H1 (cell line): ENCODE results near the gene NFIC. TPM values are rescaled to one million over a fixed set of nuclear protein-coding genes. Genes with fewer than 3 reads are reported as not detected.
"Not testable (repeated sequence)": the region's sequence is repeated elsewhere in the genome, so short reads cannot be mapped to it uniquely, and the experiment has no call there.

Experiments used
- CTCF ChIA-PET: fragments of 300-600 bp; sonication (Branson Sonifier 250); formaldehyde crosslinking; loops from one replicate; lab custom pipeline; 2021; ENCODE audit not compliant: partially characterized antibody; lab: Charles Lee
- POLR2A ChIA-PET: fragments of 300-600 bp; sonication (Branson Sonifier 250); formaldehyde crosslinking; loops from one replicate; lab custom pipeline; 2021; ENCODE audit warnings: inconsistent platforms; ENCODE audit not compliant: partially characterized antibody; lab: Charles Lee
- DNase-seq, 2 experiments: peaks; one replicate each; pipeline versions ENCODE4 v3.0.0 to v3.0.0-alpha.2; 2010 to 2022; ENCODE audit warnings: low spot score in 2 of 2, low read depth in 1 of 2, mixed read lengths in 1 of 2
- FAIRE-seq: peaks from 2 replicates; lab custom pipeline; 2011; peaks lifted over from hg19 to GRCh38; lab: Jason Lieb, UNC
- H2AFZ ChIP-seq: 2 replicates; pipeline ENCODE4 v1.8.1; 2012; ENCODE audit warnings: low read length, inconsistent platforms
- H2AK5ac ChIP-seq: 2 replicates; pipeline ENCODE4 v1.6.1; 2013; ENCODE audit warnings: low read depth, low read length
- H2BK120ac ChIP-seq: replicated peaks from 2 replicates; pipeline ENCODE3; 2013; ENCODE audit warnings: low read depth, low read length, inconsistent platforms
- H2BK12ac ChIP-seq: 2 replicates; pipeline ENCODE4 v1.6.1; 2013; ENCODE audit warnings: low read depth, low read length
- H2BK15ac ChIP-seq: 2 replicates; pipeline ENCODE4 v1.6.1; 2013; ENCODE audit warnings: low read length
- H2BK20ac ChIP-seq: 2 replicates; pipeline ENCODE4 v1.6.1; 2013; ENCODE audit warnings: low read length
- H2BK5ac ChIP-seq: 2 replicates; pipeline ENCODE4 v1.6.1; 2013; ENCODE audit warnings: low read depth, low read length
- H3K14ac ChIP-seq: 2 replicates; pipeline ENCODE4 v1.6.1; 2013; ENCODE audit warnings: inconsistent platforms; ENCODE audit not compliant: insufficient read length
- H3K18ac ChIP-seq: 2 replicates; pipeline ENCODE4 v1.6.1; 2013; ENCODE audit warnings: low read length; ENCODE audit errors: extremely low read depth
- H3K23ac ChIP-seq: 2 replicates; pipeline ENCODE4 v1.6.1; 2013; ENCODE audit warnings: inconsistent platforms; ENCODE audit not compliant: insufficient read length
- H3K23me2 ChIP-seq: 2 replicates; pipeline ENCODE4 v1.6.1; 2013; ENCODE audit warnings: low read depth, low read length
- H3K27ac ChIP-seq: 2 replicates; pipeline ENCODE4 v1.6.1; 2011; ENCODE audit warnings: low read depth, low read length, inconsistent platforms
- H3K27me3 ChIP-seq, 4 experiments: replicated peaks in 1 of 4; 1 replicate in 1 of 4; 2 replicates in 3 of 4; pipeline versions ENCODE4 v1.6.1 to v1.8.1; 2011 to 2013; ENCODE audit warnings: low read length in 3 of 4, mild to moderate bottlenecking in 3 of 4, inconsistent platforms in 2 of 4, mixed read lengths in 2 of 4, moderate library complexity in 1 of 4; ENCODE audit not compliant: control insufficient read depth in 3 of 4, insufficient read depth in 3 of 4; ENCODE audit errors: extremely low read depth in 1 of 4
- H3K36me3 ChIP-seq, 4 experiments: 2 replicates each; pipeline versions ENCODE4 v1.6.1 to v1.8.1; 2011 to 2013; ENCODE audit warnings: mild to moderate bottlenecking in 4 of 4, low read length in 3 of 4, moderate library complexity in 2 of 4, control low read depth in 1 of 4, inconsistent platforms in 1 of 4; ENCODE audit not compliant: insufficient read depth in 4 of 4, control insufficient read depth in 2 of 4
- H3K4ac ChIP-seq: replicated peaks from 2 replicates; pipeline ENCODE3; 2013; ENCODE audit warnings: low read length, low read depth, mixed read lengths, inconsistent platforms; ENCODE audit not compliant: insufficient read length
- H3K4me1 ChIP-seq, 4 experiments: replicated peaks in 1 of 4; 1 replicate in 1 of 4; 2 replicates in 3 of 4; pipeline versions ENCODE4 v1.6.1 to v1.8.1; 2011 to 2013; ENCODE audit warnings: low read length in 3 of 4, inconsistent platforms in 2 of 4, mixed read lengths in 1 of 4; ENCODE audit not compliant: insufficient read depth in 4 of 4, control insufficient read depth in 3 of 4
- H3K4me2 ChIP-seq, 2 experiments: 2 replicates each; pipeline versions ENCODE4 v1.6.1 to v1.8.1; 2011 to 2013; ENCODE audit warnings: low read depth in 2 of 2, low read length in 2 of 2, control low read depth in 1 of 2, inconsistent platforms in 1 of 2, mild to moderate bottlenecking in 1 of 2; ENCODE audit not compliant: insufficient read depth in 1 of 2
- H3K4me3 ChIP-seq, 4 experiments: fragments of 200-600, 300-600 bp in 1 of 4; sonication (generic), shearing (Covaris generic), sonication (Bioruptor Twin) in 1 of 4; 2 replicates each; pipeline versions ENCODE4 v1.5.1 to v1.8.1; 2011 to 2016; ENCODE audit warnings: low read length in 4 of 4, low read depth in 3 of 4, control low read depth in 2 of 4, inconsistent platforms in 2 of 4, mild to moderate bottlenecking in 2 of 4, mixed read lengths in 1 of 4, moderate library complexity in 1 of 4; ENCODE audit not compliant: insufficient read depth in 2 of 4; ENCODE audit errors: extremely low read depth in 1 of 4
- H3K56ac ChIP-seq: replicated peaks from 2 replicates; pipeline ENCODE3; 2013; ENCODE audit warnings: low read depth, mild to moderate bottlenecking, mixed read lengths, low read length, inconsistent platforms; ENCODE audit not compliant: insufficient read length
- H3K79me1 ChIP-seq: 2 replicates; pipeline ENCODE4 v1.6.1; 2013; ENCODE audit warnings: low read depth, low read length, control low read depth
- H3K79me2 ChIP-seq, 2 experiments: 2 replicates each; pipeline versions ENCODE4 v1.6.1 to v1.8.1; 2012 to 2013; ENCODE audit warnings: low read length in 2 of 2, mild to moderate bottlenecking in 2 of 2, inconsistent platforms in 1 of 2; ENCODE audit not compliant: insufficient read depth in 2 of 2, control insufficient read depth in 1 of 2
- H3K9ac ChIP-seq, 4 experiments: replicated peaks in 1 of 4; 1 replicate in 1 of 4; 2 replicates in 3 of 4; pipeline versions ENCODE4 v1.6.1 to v1.8.1; 2011 to 2013; ENCODE audit warnings: low read depth in 3 of 4, low read length in 3 of 4, control low read depth in 2 of 4, mild to moderate bottlenecking in 2 of 4, moderate library complexity in 2 of 4, inconsistent platforms in 1 of 4; ENCODE audit errors: extremely low read depth in 1 of 4
- H3K9me3 ChIP-seq, 2 experiments: 2 replicates each; pipeline versions ENCODE4 v1.6.1 to v1.8.1; 2012 to 2013; ENCODE audit warnings: mild to moderate bottlenecking in 2 of 2, moderate library complexity in 2 of 2, control low read depth in 1 of 2, inconsistent platforms in 1 of 2, low read depth in 1 of 2, low read length in 1 of 2, mixed read lengths in 1 of 2; ENCODE audit not compliant: insufficient read depth in 2 of 2
- H4K20me1 ChIP-seq, 2 experiments: replicated peaks in 1 of 2; 2 replicates each; pipeline versions ENCODE3 to v1.8.1; 2011 to 2013; ENCODE audit warnings: inconsistent platforms in 2 of 2, low read length in 2 of 2, mild to moderate bottlenecking in 1 of 2; ENCODE audit not compliant: insufficient read depth in 2 of 2, control insufficient read depth in 1 of 2
- H4K5ac ChIP-seq: 2 replicates; pipeline ENCODE4 v1.6.1; 2013; ENCODE audit warnings: low read length, low read depth, mixed read lengths, inconsistent platforms; ENCODE audit not compliant: insufficient read length
- H4K8ac ChIP-seq: 2 replicates; pipeline ENCODE4 v1.8.0; 2013; ENCODE audit warnings: mild to moderate bottlenecking, moderate library complexity, low read length, inconsistent platforms; ENCODE audit not compliant: insufficient read depth; ENCODE audit errors: extremely low read depth
- H4K91ac ChIP-seq: replicated peaks from 2 replicates; pipeline ENCODE3; 2013; ENCODE audit warnings: low read length, mixed read lengths, inconsistent platforms; ENCODE audit not compliant: insufficient read length
- CBX5 ChIP-seq: fragments of 300-800, 300-1000 bp; sonication (generic); IDR thresholded peaks from 2 replicates; pipeline ENCODE4 v1.7.1; 2016; ENCODE audit warnings: antibody characterized with exemption, low read length, low read depth
- CREB1 ChIP-seq: IDR thresholded peaks from 2 replicates; pipeline ENCODE4 v1.6.1; 2012; ENCODE audit warnings: inconsistent platforms
- FOSL1 ChIP-seq: IDR thresholded peaks from 2 replicates; pipeline ENCODE4 v1.6.1; 2011; ENCODE audit warnings: mild to moderate bottlenecking, low read depth, low read length, moderate library complexity; ENCODE audit not compliant: insufficient read depth
- SIN3A ChIP-seq, 2 experiments: IDR thresholded peaks in 1 of 2; conservative IDR thresholded peaks in 1 of 2; 2 replicates each; pipeline ENCODE4 v1.6.1; 2011 to 2012; ENCODE audit warnings: low read length in 2 of 2, improper control_type of control experiment in 1 of 2, low read depth in 1 of 2, mild to moderate bottlenecking in 1 of 2
- SIX5 ChIP-seq: IDR thresholded peaks from 2 replicates; pipeline ENCODE4 v1.6.1; 2011; ENCODE audit warnings: mild to moderate bottlenecking, low read depth, low read length
- WGBS, 2 experiments: shearing (Covaris generic) in 1 of 2; methylation state at CpG; one replicate each; pipeline versions ENCODE4 v1.1.6 to v1.1.7; 2013 to 2015; ENCODE audit warnings: low lambda C conversion rate in 2 of 2, mixed read lengths in 2 of 2, inconsistent platforms in 1 of 2, low coverage in 1 of 2, missing lambda C conversion rate in 1 of 2; ENCODE audit not compliant: insufficient replicate concordance in 2 of 2, insufficient coverage in 1 of 2, insufficient read length in 1 of 2; ENCODE audit errors: extremely low coverage in 1 of 2, missing lambda C conversion rate in 1 of 2; 5-methylcytosine and 5-hydroxymethylcytosine counted together
- polyA plus RNA-seq, 7 experiments: library from polyadenylated mRNA; depleted of rRNA in 3 of 7; stranded (reverse) in 5 of 7; unstranded in 2 of 7; fragments of >200 nt in 5 of 7; fragments of 200-250 nt in 2 of 7; gene quantifications; 1 replicate in 5 of 7; 2 replicates in 1 of 7; 4 replicates in 1 of 7; pipeline versions ENCODE4 v1.2.1 to v1.2.3, GENCODE V29; 2011 to 2013; ENCODE audit warnings: missing spikeins in 2 of 7, mixed read lengths in 2 of 7
- total RNA-seq: library from RNA; stranded (reverse); fragmentation: NEBNext Ultra II Directional; extraction: Animal tissue kit (Norgen Biotek cat#: 25700); gene quantifications from 2 replicates; pipeline ENCODE4 v1.2.1, GENCODE V29; 2021
- TF ChIP-seq, protein P1 (sequence below): IDR thresholded peaks from 2 replicates; pipeline ENCODE4 v1.6.1; 2012; ENCODE audit warnings: low read length, inconsistent platforms

Gene NFIC
- total and polyA plus RNA-seq, 2 of the 8 experiments (the other 6 are each of a cell fraction or from before 2014, with no cell fraction given) = 0.56 to 3.2 TPM

DNA sequence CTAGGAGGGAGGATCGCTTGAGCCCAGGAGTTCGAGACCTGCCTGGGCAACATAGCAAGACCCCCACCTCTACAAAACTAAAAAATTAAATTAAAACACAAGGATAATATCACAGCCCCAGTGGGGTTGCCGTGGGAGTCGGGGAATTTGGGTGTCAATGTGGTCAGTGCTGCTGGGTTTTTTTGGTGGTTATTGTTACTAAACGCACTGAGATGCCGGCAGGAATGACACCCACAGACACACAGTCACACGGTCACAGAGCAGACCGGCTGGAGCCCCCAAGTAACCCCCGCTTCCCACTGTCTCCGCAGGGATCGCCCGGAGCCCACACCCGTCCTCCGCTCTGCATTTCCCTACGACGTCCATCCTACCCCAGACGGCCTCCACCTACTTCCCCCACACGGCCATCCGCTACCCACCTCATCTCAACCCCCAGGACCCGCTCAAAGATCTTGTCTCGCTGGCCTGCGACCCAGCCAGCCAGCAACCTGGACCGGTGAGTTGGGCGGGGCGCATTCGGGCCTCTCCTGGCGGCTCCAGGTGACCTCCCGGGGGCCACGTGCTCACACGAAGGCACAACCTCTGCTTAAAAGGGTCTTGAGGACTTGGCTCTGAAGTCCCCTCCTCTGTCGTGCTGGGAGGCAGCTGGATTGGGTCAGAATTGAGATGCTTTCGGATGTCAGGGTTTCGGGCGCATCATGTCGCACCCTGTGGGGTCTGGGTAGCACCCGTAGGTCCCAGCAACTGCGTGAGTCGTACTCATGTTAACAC is 86.0 kb downstream of the NFIC start (continued):
- TF ChIP-seq SIX5 = no peak
- no peak for TF ChIP-seq FOSL1
- no peak for TF ChIP-seq CREB1
- TF ChIP-seq, protein P1, sequence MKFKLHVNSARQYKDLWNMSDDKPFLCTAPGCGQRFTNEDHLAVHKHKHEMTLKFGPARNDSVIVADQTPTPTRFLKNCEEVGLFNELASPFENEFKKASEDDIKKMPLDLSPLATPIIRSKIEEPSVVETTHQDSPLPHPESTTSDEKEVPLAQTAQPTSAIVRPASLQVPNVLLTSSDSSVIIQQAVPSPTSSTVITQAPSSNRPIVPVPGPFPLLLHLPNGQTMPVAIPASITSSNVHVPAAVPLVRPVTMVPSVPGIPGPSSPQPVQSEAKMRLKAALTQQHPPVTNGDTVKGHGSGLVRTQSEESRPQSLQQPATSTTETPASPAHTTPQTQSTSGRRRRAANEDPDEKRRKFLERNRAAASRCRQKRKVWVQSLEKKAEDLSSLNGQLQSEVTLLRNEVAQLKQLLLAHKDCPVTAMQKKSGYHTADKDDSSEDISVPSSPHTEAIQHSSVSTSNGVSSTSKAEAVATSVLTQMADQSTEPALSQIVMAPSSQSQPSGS = no peak
- no peak for TF ChIP-seq CBX5
- no peak for TF ChIP-seq SIN3A (conservative IDR thresholded peaks at IDR 0.05 in 1 of 2, IDR thresholded peaks at IDR 0.05 in 1 of 2; ENCODE audit: low read depth in 1 of 2, low read length in 2 of 2)

DNA sequence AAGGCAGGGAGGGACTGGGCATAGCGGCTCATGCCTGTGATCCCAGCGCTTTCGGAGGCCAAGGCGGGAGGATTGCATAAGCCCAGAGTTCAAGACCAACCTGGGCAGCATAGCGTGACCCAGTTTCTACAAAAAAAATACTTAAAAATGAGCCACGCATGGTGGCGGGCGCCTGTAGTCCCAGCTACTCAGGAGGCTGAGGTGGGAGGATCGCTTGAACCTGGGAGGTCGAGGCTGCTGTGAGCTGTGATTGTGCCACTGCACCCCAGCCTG is 86.5 kb downstream of the NFIC start:
- H3K9me3 ChIP-seq, H3K4me1 ChIP-seq, H4K20me1 ChIP-seq, H3K9ac ChIP-seq, DNase-seq, H3K79me2 ChIP-seq, H2BK20ac ChIP-seq, POLR2A ChIA-PET, H3K14ac ChIP-seq, H3K4me2 ChIP-seq, H3K27ac ChIP-seq, H2BK120ac ChIP-seq, H3K56ac ChIP-seq, H4K91ac ChIP-seq, H4K5ac ChIP-seq, H3K27me3 ChIP-seq, H2BK15ac ChIP-seq, H2BK5ac ChIP-seq, FAIRE-seq, H4K8ac ChIP-seq, H3K23me2 ChIP-seq, H2AFZ ChIP-seq, H3K79me1 ChIP-seq, H3K36me3 ChIP-seq, H3K18ac ChIP-seq, H3K4ac ChIP-seq, H2AK5ac ChIP-seq, H2BK12ac ChIP-seq, H3K4me3 ChIP-seq, H3K23ac ChIP-seq: not testable (repeated sequence)
- WGBS, 2 experiments = 94% methylated on average over 10 of the region's 10 CpGs; no CpG with 5 or more reads in 1 of the 2 experiments
- CTCF ChIA-PET = interaction anchor here (0.7 to 4.8 kb wide), 4 partner anchors 11 to 127 kb away, joined by 3 to 22 read pairs (median 3); no protein-coding TSS in a partner anchor
